SKM-1 treated with dmso at 0.1 percent for 144 hours (cell line): ENCODE measurements around the gene ARFGEF2.
A peak's percentile ranks its signal among the peaks of the same experiment; 100 is the strongest.
"Not testable (repeated sequence)": the region's sequence is repeated elsewhere in the genome, so short reads cannot be mapped to it uniquely, and the experiment has no call there.

Source experiments
- DNase-seq: peaks from one replicate; lab custom pipeline; 2025; ENCODE audit not compliant: unreplicated experiment; lab: John Stamatoyannopoulos, UW

Gene ARFGEF2

DNA sequence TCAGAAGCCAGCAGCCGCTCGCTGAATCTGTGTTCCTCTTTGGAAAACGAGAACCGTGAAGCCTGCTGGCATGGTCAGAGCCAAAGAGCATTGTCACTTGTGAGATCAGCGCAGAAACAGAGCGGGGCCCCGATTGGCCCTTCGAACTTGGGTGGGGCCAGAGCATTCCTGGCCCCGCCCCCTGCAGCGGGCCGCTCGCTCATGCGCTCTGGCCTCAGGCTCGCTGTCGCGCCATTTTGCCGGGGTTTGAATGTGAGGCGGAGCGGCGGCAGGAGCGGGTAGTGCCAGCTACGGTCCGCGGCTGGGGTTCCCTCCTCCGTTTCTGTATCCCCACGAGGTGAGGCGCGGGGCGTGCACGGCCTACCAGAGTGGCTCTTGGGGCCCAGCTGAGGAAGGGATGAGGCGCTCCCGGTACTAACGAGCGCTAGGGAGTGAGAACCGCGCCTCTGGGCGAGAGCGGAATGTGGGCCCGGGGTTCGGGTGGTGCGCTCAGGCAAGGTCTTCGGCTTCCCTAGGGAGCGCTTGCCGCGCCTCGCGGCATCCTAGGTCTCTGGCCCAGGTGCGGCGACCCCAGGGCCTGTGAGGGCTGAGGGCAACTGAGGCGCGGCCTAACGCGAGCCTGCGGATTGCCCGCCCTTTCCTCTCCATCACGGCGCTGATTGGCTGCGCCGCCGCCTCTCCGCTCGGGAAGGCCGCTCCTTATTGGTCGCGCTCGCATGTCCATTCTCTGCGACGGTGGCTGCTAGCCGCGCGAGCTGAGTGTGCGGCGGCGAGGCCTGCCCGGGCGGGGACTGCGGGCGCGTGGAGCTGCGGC lies 124.8 kb downstream of the ARFGEF2 start, which contains the start of gene CSE1L:
CSE1L (plus strand) TSS at position 226 of the 814 bp plus-strand sequence. CDS start 12,152 bp downstream, outside the sequence.
- DNase-seq = peak; percentile 95

DNA sequence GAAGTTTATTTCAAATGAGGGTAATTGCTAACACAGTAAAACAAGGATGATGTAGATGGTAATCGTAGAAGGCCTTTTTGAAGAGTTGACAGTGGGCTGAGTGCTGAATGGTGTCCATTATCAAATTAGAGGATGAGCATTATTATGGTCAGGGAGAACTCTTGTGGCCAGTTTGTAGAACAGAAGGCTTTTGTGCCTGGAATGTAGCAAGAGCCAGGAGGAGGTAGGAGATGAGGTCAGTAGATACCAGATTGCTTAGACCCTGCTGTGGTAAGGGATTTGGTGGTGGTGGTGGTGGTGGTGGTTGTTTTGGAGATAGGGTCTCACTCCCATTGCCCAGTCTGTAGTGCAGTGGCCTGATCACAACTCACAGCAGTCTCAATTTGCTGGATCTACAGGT lies 130.8 kb downstream of the ARFGEF2 start:
- DNase-seq = no peak

GRCh38 chr20:49054056-49054643 lies 132.6 kb downstream of the ARFGEF2 start:
- no peak for DNase-seq

DNA sequence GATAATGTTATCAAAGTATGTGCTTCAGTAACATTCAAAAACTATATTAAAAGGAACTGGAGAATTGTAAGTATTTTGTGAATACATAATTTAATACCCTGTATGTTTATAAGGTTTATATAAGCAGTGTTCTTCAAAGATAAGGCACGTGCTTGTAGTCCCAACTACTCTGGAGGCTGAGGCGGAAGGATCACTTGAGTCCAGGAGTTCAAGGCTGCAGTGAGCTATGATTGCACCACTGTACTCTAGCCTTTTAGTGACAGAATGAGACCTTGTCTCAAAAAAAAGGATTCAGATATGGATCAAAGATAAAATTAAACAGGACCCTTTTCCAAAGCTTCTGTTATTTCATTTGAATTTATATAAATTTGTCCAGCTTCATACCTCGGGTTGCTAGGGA lies 141.8 kb downstream of the ARFGEF2 start:
- DNase-seq = no peak

DNA sequence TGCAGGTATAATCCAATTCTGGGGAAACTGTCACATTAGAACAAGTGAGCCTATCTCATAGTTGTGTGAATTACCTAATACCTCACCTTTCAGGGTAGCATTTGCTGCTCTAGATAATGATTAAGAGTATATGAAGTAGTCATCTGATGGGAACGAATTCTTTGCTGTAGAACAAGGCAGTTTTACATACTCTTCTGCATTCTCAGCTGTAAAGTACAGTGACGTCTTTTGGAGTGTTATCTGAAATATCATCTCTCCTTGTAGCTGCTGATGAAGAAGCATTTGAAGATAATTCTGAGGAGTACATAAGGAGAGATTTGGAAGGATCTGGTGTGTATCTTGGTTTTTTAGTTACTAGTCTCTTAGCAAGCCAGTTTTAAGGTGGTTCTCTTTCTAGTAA lies 153.0 kb downstream of the ARFGEF2 start:
- DNase-seq = no peak

DNA sequence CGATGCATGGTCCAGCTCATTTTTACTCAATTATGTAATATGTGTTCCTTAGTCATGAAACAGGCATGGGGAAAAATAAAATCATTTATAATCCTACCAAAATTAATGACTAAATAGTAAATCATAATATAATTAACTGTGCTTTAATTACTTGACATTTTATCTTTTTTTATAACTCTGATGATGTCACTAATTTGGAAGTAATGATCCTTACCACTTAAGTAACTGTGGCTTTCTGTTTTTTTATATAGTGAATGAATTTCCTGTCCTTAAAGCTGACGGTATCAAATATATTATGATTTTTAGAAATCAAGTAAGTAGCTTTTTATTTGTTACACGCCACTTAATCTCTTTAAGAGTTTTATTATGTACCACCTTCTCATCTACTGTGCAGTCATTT lies 156.8 kb downstream of the ARFGEF2 start:
- DNase-seq = no peak

GRCh38 chr20:49082295-49082694 lies 160.8 kb downstream of the ARFGEF2 start:
- not testable (repeated sequence) for DNase-seq
